GM23248 (cell line): Measurements from ENCODE around the gene GIGYF1. TPM values are rescaled to one million over a fixed set of nuclear protein-coding genes. Genes with fewer than 3 reads are reported as not detected.
"Not testable (repeated sequence)": the region's sequence is repeated elsewhere in the genome, so short reads cannot be mapped to it uniquely, and the experiment has no call there.

Experiments used
- DNase-seq: peaks from one replicate; pipeline ENCODE4 v3.0.0-alpha.2; 2015
- H2AFZ ChIP-seq: fragments of 200-600 bp; sonication (generic); 2 replicates; pipeline ENCODE4 v1.6.1; 2016; ENCODE audit warnings: antibody characterized with exemption
- H3F3A ChIP-seq: fragments of 200-600 bp; sonication (generic); 2 replicates; pipeline ENCODE4 v1.6.1; 2016; ENCODE audit warnings: mild to moderate bottlenecking, antibody characterized with exemption, mixed run types; ENCODE audit not compliant: insufficient read depth
- H3K27ac ChIP-seq: fragments of 200-600 bp; sonication (generic); 2 replicates; pipeline ENCODE4 v1.5.1; 2016; ENCODE audit warnings: mild to moderate bottlenecking
- H3K27me3 ChIP-seq: fragments of 200-600 bp; sonication (generic); replicated peaks from 2 replicates; pipeline ENCODE4 v1.6.1; 2016; ENCODE audit warnings: mild to moderate bottlenecking; ENCODE audit not compliant: insufficient read depth
- H3K36me3 ChIP-seq: fragments of 200-600 bp; sonication (generic); 2 replicates; pipeline ENCODE4 v1.6.1; 2016; ENCODE audit warnings: low read depth, mild to moderate bottlenecking
- H3K4me1 ChIP-seq: fragments of 200-600 bp; sonication (generic); 2 replicates; pipeline ENCODE4 v1.6.1; 2016; ENCODE audit warnings: mild to moderate bottlenecking; ENCODE audit not compliant: insufficient read depth
- H3K4me2 ChIP-seq: fragments of 200-600 bp; sonication (generic); one replicate; pipeline ENCODE4 v1.6.1; 2016; ENCODE audit warnings: mild to moderate bottlenecking; ENCODE audit not compliant: unreplicated experiment
- H3K4me3 ChIP-seq: fragments of 200-600 bp; sonication (generic); 2 replicates; pipeline ENCODE4 v1.5.1; 2016; ENCODE audit warnings: mild to moderate bottlenecking
- H3K79me2 ChIP-seq: fragments of 200-600 bp; sonication (generic); 2 replicates; pipeline ENCODE4 v1.6.1; 2016; ENCODE audit warnings: mild to moderate bottlenecking; ENCODE audit not compliant: insufficient read depth
- H3K9ac ChIP-seq: fragments of 200-600 bp; sonication (generic); 2 replicates; pipeline ENCODE4 v1.6.1; 2016; ENCODE audit warnings: mild to moderate bottlenecking
- H3K9me2 ChIP-seq: fragments of 200-600 bp; sonication (generic); 2 replicates; pipeline ENCODE4 v1.6.1; 2016; ENCODE audit warnings: mixed run types, mild to moderate bottlenecking, moderate library complexity; ENCODE audit not compliant: insufficient read depth
- H3K9me3 ChIP-seq: fragments of 200-600 bp; sonication (generic); one replicate; pipeline ENCODE4 v1.6.1; 2017; ENCODE audit warnings: low read depth
- H4K20me1 ChIP-seq: fragments of 200-600 bp; sonication (generic); 2 replicates; pipeline ENCODE4 v1.6.0; 2016; ENCODE audit not compliant: insufficient read depth
- EZH2 ChIP-seq: fragments of 200-600 bp; sonication (generic); IDR thresholded peaks from 2 replicates; pipeline ENCODE4 v1.6.1; 2018; ENCODE audit warnings: antibody characterized with exemption, mild to moderate bottlenecking; ENCODE audit not compliant: insufficient read depth, poor library complexity, severe bottlenecking
- EZH2phosphoT487 ChIP-seq: fragments of 200-600 bp; sonication (generic); IDR thresholded peaks from 2 replicates; pipeline ENCODE4 v1.6.1; 2018; ENCODE audit warnings: antibody characterized with exemption, moderate library complexity, mild to moderate bottlenecking, low read depth; ENCODE audit not compliant: insufficient read depth
- WGBS, 2 experiments: methylation state at CpG; one replicate each; pipeline ENCODE4 v1.1.6; 2015 to 2017; ENCODE audit warnings: low lambda C conversion rate in 2 of 2, low coverage in 1 of 2; ENCODE audit errors: missing lambda C conversion rate in 2 of 2; 5-methylcytosine and 5-hydroxymethylcytosine counted together
- in situ Hi-C: fragments of 300-500 bp; cut with MboI; formaldehyde crosslinking; loops from 2 replicates; pipeline ENCODE4 v1.15.0; 2020
- polyA plus RNA-seq: library from polyadenylated mRNA; unstranded; fragments of >200 nt; fragmentation: Nextera tagmentation; extraction: Ambion mirVana; gene quantifications from 2 replicates; pipeline ENCODE4 v1.2.1, GENCODE V29; 2016
- total RNA-seq: library from RNA; depleted of rRNA; stranded (reverse); fragments of >200 nt; shearing (Covaris generic); gene quantifications from 2 replicates; pipeline ENCODE4 v1.2.3, GENCODE V29; 2014

GIGYF1 gene
- total and polyA plus RNA-seq, 2 experiments from 2014 or later = 7.4 to 15.6 TPM

DNA sequence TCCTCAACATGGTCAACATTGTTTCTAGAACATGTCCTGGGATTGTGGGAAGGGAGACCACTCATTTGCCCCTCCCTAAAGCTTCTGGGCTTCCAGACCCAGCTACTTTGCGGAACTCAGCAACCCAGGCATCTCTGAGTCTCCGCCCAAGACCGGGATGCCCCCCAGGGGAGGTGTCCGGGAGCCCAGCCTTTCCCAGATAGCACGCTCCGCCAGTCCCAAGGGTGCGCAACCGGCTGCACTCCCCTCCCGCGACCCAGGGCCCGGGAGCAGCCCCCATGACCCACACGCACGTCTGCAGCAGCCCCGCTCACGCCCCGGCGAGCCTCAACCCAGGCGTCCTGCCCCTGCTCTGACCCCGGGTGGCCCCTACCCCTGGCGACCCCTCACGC lies 26.2 kb upstream of the GIGYF1 start, which contains the start of gene EPO:
Gene EPO (plus strand): TSS at position 190 of the 392 bp plus-strand sequence. CDS start 513 bp downstream, outside the sequence.
- no peaks in the 10 kb centered on the region for H3K9me2 ChIP-seq
- peaks cover 27% of the 10 kb centered on the region for H3K27me3 ChIP-seq
- H3K4me2 ChIP-seq = peak within 1 kb of the TSS; percentile 18
- no peaks in the 10 kb centered on the region for H3K36me3 ChIP-seq
- H3K27ac ChIP-seq = no peak within 1 kb of the TSS
- TF ChIP-seq EZH2phosphoT487 (no peak), EZH2 (no peak)
- no peak within 1 kb of the TSS for H3K9ac ChIP-seq
- DNase-seq = peak; percentile 31
- peaks cover 7% of the 10 kb centered on the region; the same call in 1 of the 2 replicates for H3F3A ChIP-seq
- no peaks in the 10 kb centered on the region for H3K9me3 ChIP-seq
- no peak within 1 kb of the TSS for H3K4me3 ChIP-seq
- WGBS, 2 experiments = 2 to 3% methylated on average over 10 to 21 of the region's 21 CpGs
- no peaks in the 10 kb centered on the region for H3K79me2 ChIP-seq
- H3K4me1 ChIP-seq = 0 out of 2 replicates have a peak, but pooled peaks cover 5% of the 10 kb centered on the region
- in situ Hi-C loops = no loop called here
- H2AFZ ChIP-seq = 0 out of 2 replicates have a peak within 1 kb of the TSS, but pooled peaks have one; percentile 5
- no peaks in the 10 kb centered on the region for H4K20me1 ChIP-seq

DNA sequence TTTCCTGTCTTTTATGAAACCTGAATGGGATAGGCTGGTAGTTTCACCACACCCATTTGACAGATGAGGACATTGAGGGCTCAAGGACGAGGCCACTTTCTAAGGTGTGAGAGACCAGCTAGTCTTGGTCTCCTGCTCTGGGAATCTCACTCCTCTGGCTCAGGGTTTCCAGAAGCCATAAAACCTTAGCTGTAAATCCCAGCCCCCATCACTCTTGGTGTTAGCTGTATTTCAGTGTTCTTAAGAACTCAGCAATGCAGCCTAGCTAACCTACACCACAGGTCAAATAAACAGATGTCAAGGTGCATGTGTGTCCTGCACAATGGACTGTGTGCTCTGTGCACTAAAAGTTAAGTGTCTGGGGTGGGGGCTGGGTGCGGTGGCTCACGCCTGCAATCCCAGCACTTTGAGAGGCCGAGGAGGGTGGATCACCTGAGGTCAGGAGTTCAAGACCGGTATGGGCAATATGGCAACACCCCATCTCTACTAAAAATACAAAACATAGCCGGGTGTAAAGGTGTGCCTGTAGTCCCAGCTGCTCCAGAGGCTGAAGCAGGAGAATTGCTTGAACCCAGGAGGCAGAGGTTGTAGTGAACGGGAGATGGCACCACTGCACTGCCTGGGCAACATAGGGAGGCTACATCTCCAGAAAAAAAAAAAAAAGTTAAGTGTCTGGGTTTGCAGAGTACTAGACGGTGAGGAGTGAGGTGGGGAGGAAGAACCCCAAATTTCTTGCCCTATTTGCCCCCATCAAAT lies 25.7 kb upstream of the GIGYF1 start:
- 0 out of 2 replicates have a peak overlapping the region, but pooled peaks have one; percentile 5 for H2AFZ ChIP-seq
- peaks cover 27% of the 10 kb centered on the region for H3K27me3 ChIP-seq
- H3K79me2 ChIP-seq = no peaks in the 10 kb centered on the region
- H3K4me1 ChIP-seq = 0 out of 2 replicates have a peak, but pooled peaks cover 5% of the 10 kb centered on the region
- in situ Hi-C loops = loop anchor here (10.0 kb wide), 1 partner anchor 135 kb away; the partner anchor contains the start of gene SLC12A9
- no peaks in the 10 kb centered on the region for H4K20me1 ChIP-seq
- peak; percentile 68 for DNase-seq
- H3K4me2 ChIP-seq = peak overlapping the region; percentile 18
- H3K4me3 ChIP-seq = no peak overlapping the region
- H3F3A ChIP-seq = peaks cover 1% of the 10 kb centered on the region; the same call in 1 of the 2 replicates
- no peak overlapping the region for H3K27ac ChIP-seq
- H3K9me3 ChIP-seq = no peaks in the 10 kb centered on the region
- H3K36me3 ChIP-seq = no peaks in the 10 kb centered on the region
- no peak for TF ChIP-seq EZH2phosphoT487
- TF ChIP-seq EZH2 = no peak
- H3K9me2 ChIP-seq = no peaks in the 10 kb centered on the region
- H3K9ac ChIP-seq = no peak overlapping the region
- WGBS, 2 experiments = 53 to 65% methylated on average over 7 to 8 of the region's 8 CpGs

DNA sequence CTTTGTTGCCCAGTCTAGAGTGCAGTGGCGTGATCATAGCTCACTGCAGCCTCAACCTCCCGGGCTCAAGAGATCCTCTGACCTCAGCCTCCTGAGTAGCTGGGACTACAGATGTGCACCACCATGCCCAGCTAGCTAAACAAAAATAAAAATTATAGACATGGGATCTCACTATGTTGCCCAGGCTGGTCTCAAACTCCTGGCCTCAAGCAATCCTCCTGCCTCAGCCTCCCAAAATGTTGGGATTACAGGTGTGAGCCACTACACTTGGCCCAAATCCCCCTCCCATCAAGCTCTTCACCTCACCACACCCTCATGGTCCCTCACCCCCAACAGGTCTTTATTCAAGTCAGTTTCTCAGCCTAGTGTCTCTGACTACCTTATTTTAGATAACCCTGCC lies 23.0 kb upstream of the GIGYF1 start:
- H3K4me3 ChIP-seq, H3K36me3 ChIP-seq, H3K4me2 ChIP-seq, H3K79me2 ChIP-seq, H3K9ac ChIP-seq, H3K4me1 ChIP-seq, H2AFZ ChIP-seq, H3K9me2 ChIP-seq, DNase-seq, H3K9me3 ChIP-seq, H3F3A ChIP-seq, H3K27ac ChIP-seq, H4K20me1 ChIP-seq: not testable (repeated sequence)
- WGBS, 2 experiments = 87 to 88% methylated on average over 2 of the region's 2 CpGs
- in situ Hi-C loops = loop anchor here (10.0 kb wide), 1 partner anchor 138 kb away; the partner anchor contains the start of gene SLC12A9
- peaks cover 26% of the 10 kb centered on the region for H3K27me3 ChIP-seq

DNA sequence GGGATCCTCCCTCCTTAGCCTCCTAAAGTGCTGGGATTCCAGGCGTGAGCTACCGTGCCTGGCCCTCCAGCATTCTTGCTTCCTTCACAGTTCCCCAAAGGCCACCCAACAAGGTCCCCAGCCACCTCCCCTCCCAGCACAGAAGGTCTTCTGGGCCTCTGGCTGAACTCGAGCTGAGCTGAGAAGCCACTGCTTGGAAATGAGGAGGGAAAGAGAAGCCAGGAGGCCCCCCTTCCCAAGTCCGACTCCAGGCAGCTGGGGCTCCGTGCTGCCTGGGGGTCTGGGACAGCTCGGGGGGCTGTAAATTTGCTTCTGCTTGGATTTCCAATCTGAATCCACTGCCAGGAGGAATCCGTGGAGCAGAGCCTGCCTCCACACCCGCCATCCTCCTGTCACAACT lies 20.7 kb upstream of the GIGYF1 start:
- H3K79me2 ChIP-seq = no peaks in the 10 kb centered on the region
- H4K20me1 ChIP-seq = no peaks in the 10 kb centered on the region
- no peak for TF ChIP-seq EZH2phosphoT487
- TF ChIP-seq EZH2 = no peak
- no peaks in the 10 kb centered on the region for H3F3A ChIP-seq
- no peaks in the 10 kb centered on the region for H3K9me3 ChIP-seq
- H3K9ac ChIP-seq = no peak overlapping the region
- no peak for DNase-seq
- H3K4me3 ChIP-seq = no peak overlapping the region
- no peaks in the 10 kb centered on the region for H3K4me1 ChIP-seq
- no peak overlapping the region for H3K4me2 ChIP-seq
- WGBS, 2 experiments = 68 to 69% methylated on average over 8 of the region's 8 CpGs
- no peaks in the 10 kb centered on the region for H3K36me3 ChIP-seq
- peaks cover 4% of the 10 kb centered on the region for H3K27me3 ChIP-seq
- H2AFZ ChIP-seq = no peak overlapping the region
- no peak overlapping the region for H3K27ac ChIP-seq
- in situ Hi-C loops = loop anchor here (10.0 kb wide), 1 partner anchor 140 kb away; the partner anchor contains the start of gene SLC12A9
- H3K9me2 ChIP-seq = no peaks in the 10 kb centered on the region
